ENCODE measurements around the gene ANO10. TPM values are rescaled to one million over a fixed set of nuclear protein-coding genes. Genes with fewer than 3 reads are reported as not detected.
"Not testable (repeated sequence)": the region's sequence is repeated elsewhere in the genome, so short reads cannot be mapped to it uniquely, and the experiment has no call there.

ANO10 gene
- total RNA-seq, 1 experiment from 2014 or later = 32.6 TPM

- POLR2A ChIA-PET (ENCODE audit: unreplicated experiment); H3K27me3 ChIP-seq (ENCODE audit: insufficient read depth, low read depth); H3K9me2 ChIP-seq (ENCODE audit: insufficient read depth); H3K9me3 ChIP-seq (ENCODE audit: insufficient read depth, low read depth); H3K4me3 ChIP-seq; H3K79me2 ChIP-seq (ENCODE audit: low read depth); H4K20me1 ChIP-seq (ENCODE audit: insufficient read depth); intact Hi-C loops (cut with micrococcal nuclease; ENCODE audit: unreplicated experiment); H3K4me1 ChIP-seq (replicated peaks; ENCODE audit: insufficient read depth); H3F3A ChIP-seq (ENCODE audit: insufficient read depth, low read depth); H3K36me3 ChIP-seq (ENCODE audit: low read depth); BruUV-seq (replicated peaks); CTCF ChIA-PET; DNase-seq; H3K4me2 ChIP-seq; H3K27ac ChIP-seq; H2AFZ ChIP-seq: not testable (repeated sequence)
Observed at GRCh38 chr3:43595280-43595679, 26.5 kb downstream of the ANO10 start.

- H3K27ac ChIP-seq; H3K4me2 ChIP-seq; H3K9me3 ChIP-seq (ENCODE audit: insufficient read depth, low read depth); DNase-seq; H3K36me3 ChIP-seq (ENCODE audit: low read depth); POLR2A ChIA-PET (ENCODE audit: unreplicated experiment); H2AFZ ChIP-seq; H3K9me2 ChIP-seq (ENCODE audit: insufficient read depth); H4K20me1 ChIP-seq (ENCODE audit: insufficient read depth); H3F3A ChIP-seq (ENCODE audit: insufficient read depth, low read depth); H3K4me1 ChIP-seq (replicated peaks; ENCODE audit: insufficient read depth); CTCF ChIA-PET; H3K4me3 ChIP-seq; H3K27me3 ChIP-seq (ENCODE audit: insufficient read depth, low read depth); H3K79me2 ChIP-seq (ENCODE audit: low read depth); intact Hi-C loops (cut with micrococcal nuclease; ENCODE audit: unreplicated experiment); BruUV-seq (replicated peaks): not testable (repeated sequence)
Observed at GRCh38 chr3:43593588-43593987, 28.2 kb downstream of the ANO10 start.

GRCh38 chr3:43591866-43592265, 29.9 kb downstream of the ANO10 start:
- H3K9me3 ChIP-seq (ENCODE audit: insufficient read depth, low read depth); DNase-seq; H3K4me1 ChIP-seq (replicated peaks; ENCODE audit: insufficient read depth); H3K27me3 ChIP-seq (ENCODE audit: insufficient read depth, low read depth); H4K20me1 ChIP-seq (ENCODE audit: insufficient read depth); H3K4me3 ChIP-seq; H3K27ac ChIP-seq; H2AFZ ChIP-seq; CTCF ChIA-PET; intact Hi-C loops (cut with micrococcal nuclease; ENCODE audit: unreplicated experiment); H3K36me3 ChIP-seq (ENCODE audit: low read depth); H3K79me2 ChIP-seq (ENCODE audit: low read depth); POLR2A ChIA-PET (ENCODE audit: unreplicated experiment); H3F3A ChIP-seq (ENCODE audit: insufficient read depth, low read depth); H3K9me2 ChIP-seq (ENCODE audit: insufficient read depth); H3K4me2 ChIP-seq; BruUV-seq (replicated peaks): not testable (repeated sequence)

- H3F3A ChIP-seq (ENCODE audit: insufficient read depth, low read depth) = no peaks in the 10 kb centered on the region
- POLR2A ChIA-PET (ENCODE audit: unreplicated experiment) = no interaction called here
- CTCF ChIA-PET = no interaction called here
- no peak overlapping the region for H3K27ac ChIP-seq
- no peak overlapping the region for H3K4me2 ChIP-seq
- no peaks in the 10 kb centered on the region for H4K20me1 ChIP-seq (ENCODE audit: insufficient read depth)
- H3K27me3 ChIP-seq (ENCODE audit: insufficient read depth, low read depth) = no peaks in the 10 kb centered on the region
- no TSS peak for BruUV-seq (replicated peaks)
- no peaks in the 10 kb centered on the region for H3K9me2 ChIP-seq (ENCODE audit: insufficient read depth)
- TF ChIP-seq EZH2 (IDR thresholded peaks at IDR 0.05; ENCODE audit: low read depth) (no peak), CTCF (conservative IDR thresholded peaks at IDR 0.05) (no peak)
- no peak overlapping the region for H2AFZ ChIP-seq
- H3K9me3 ChIP-seq (ENCODE audit: insufficient read depth, low read depth) = no peaks in the 10 kb centered on the region
- no peaks in the 10 kb centered on the region for H3K79me2 ChIP-seq (ENCODE audit: low read depth)
- no peak for DNase-seq
- no peaks in the 10 kb centered on the region for H3K4me1 ChIP-seq (replicated peaks; ENCODE audit: insufficient read depth)
- no peak overlapping the region for H3K4me3 ChIP-seq
- no peaks in the 10 kb centered on the region for H3K36me3 ChIP-seq (ENCODE audit: low read depth)
- intact Hi-C loops (cut with micrococcal nuclease; ENCODE audit: unreplicated experiment) = no loop called here
Observed at GRCh38 chr3:43587303-43587702, 34.5 kb downstream of the ANO10 start.

Measured in PC-9 (cell line).